Ascending aorta (tissue), 2 donors: ENCODE measurements around the gene NPM1. TPM values are rescaled to one million over a fixed set of nuclear protein-coding genes. Genes with fewer than 3 reads are reported as not detected.
A peak's percentile ranks its signal among the peaks of the same experiment; 100 is the strongest.
"Not testable (repeated sequence)": the region's sequence is repeated elsewhere in the genome, so short reads cannot be mapped to it uniquely, and the experiment has no call there.

Source experiments
- DNase-seq, 2 donors: peaks; one replicate each; pipeline ENCODE4 v3.0.0-alpha.2; 2019; ENCODE audit warnings: low spot score in 2 of 2
- H3K27ac ChIP-seq, 2 donors: fragments of 200-600 bp; sonication (generic); one replicate each; pipeline ENCODE4 v1.5.1; 2016 to 2017; ENCODE audit warnings: mild to moderate bottlenecking in 1 of 2
- H3K27me3 ChIP-seq: fragments of 200-600 bp; sonication (generic); one replicate; pipeline ENCODE4 v1.5.1; 2017
- H3K36me3 ChIP-seq, 2 donors: fragments of 200-600 bp; sonication (generic); one replicate each; pipeline ENCODE4 v1.5.1; 2016
- H3K4me1 ChIP-seq, 2 donors: fragments of 200-600 bp; sonication (generic); one replicate each; pipeline ENCODE4 v1.5.1; 2016 to 2017; ENCODE audit warnings: mild to moderate bottlenecking in 1 of 2
- H3K4me3 ChIP-seq, 2 donors: fragments of 200-600 bp; sonication (generic); one replicate each; pipeline ENCODE4 v1.5.1; 2016 to 2017; ENCODE audit warnings: mild to moderate bottlenecking in 1 of 2
- H3K9me3 ChIP-seq, 2 donors: fragments of 200-600 bp; sonication (generic); one replicate each; pipeline ENCODE4 v1.5.1; 2016
- CTCF ChIP-seq, 3 experiments: fragments of 200-600 bp in 2 of 3; fragments of 450-650 bp in 1 of 3; sonication (generic) in 2 of 3; IDR thresholded peaks; one replicate each; pipeline ENCODE4 v1.5.1; 2016 to 2019; ENCODE audit warnings: antibody characterized with exemption in 3 of 3, mild to moderate bottlenecking in 1 of 3, moderate library complexity in 1 of 3
- intact Hi-C: fragments of 100-400 bp; cut with DNase I; formaldehyde crosslinking; loops from one replicate; pipeline ENCODE4 v1.15.1; 2023
- total RNA-seq: library from RNA; depleted of rRNA; stranded (reverse); fragments of >200 nt; gene quantifications from one replicate; pipeline ENCODE4 v1.1.0, GENCODE V29; 2016

The NPM1 gene
- total RNA-seq, 1 donor from 2014 or later: 269 TPM

DNA sequence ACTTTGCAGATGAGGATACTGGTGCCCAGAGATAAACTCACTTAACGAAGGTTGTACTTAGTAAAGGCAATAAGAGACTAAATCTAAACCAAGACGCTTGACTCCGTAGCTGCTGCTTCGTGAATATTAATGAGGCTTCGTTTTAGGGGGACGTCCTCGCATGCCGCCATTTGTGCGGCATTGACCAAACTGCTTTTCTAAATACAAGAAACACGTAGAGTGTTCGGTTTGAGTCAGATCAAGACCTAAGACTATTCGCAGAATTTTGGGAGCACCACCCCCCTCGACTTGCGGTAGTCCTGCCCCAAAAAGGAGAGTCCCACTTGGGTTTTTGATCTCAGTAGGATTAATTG lies 1.1 kb downstream of the NPM1 start:
- no peak for DNase-seq
- no peaks in the 10 kb centered on the region for H3K9me3 ChIP-seq
- H3K27me3 ChIP-seq: no peaks in the 10 kb centered on the region
- no peak for TF ChIP-seq CTCF (IDR thresholded peaks at IDR 0.05)
- peak overlapping the region; percentile 68 to 94 for H3K4me3 ChIP-seq
- H3K27ac ChIP-seq: peak overlapping the region; percentile 87 to 88
- H3K4me1 ChIP-seq: peaks cover 0 to 18% of the 10 kb centered on the region in 2 donors
- peaks cover 15 to 27% of the 10 kb centered on the region in 2 donors for H3K36me3 ChIP-seq
- intact Hi-C loops: loop anchor here (5.0 kb wide), 2 partner anchors 756 to 894 kb away; partner anchors contain the start of gene UBTD2

DNA sequence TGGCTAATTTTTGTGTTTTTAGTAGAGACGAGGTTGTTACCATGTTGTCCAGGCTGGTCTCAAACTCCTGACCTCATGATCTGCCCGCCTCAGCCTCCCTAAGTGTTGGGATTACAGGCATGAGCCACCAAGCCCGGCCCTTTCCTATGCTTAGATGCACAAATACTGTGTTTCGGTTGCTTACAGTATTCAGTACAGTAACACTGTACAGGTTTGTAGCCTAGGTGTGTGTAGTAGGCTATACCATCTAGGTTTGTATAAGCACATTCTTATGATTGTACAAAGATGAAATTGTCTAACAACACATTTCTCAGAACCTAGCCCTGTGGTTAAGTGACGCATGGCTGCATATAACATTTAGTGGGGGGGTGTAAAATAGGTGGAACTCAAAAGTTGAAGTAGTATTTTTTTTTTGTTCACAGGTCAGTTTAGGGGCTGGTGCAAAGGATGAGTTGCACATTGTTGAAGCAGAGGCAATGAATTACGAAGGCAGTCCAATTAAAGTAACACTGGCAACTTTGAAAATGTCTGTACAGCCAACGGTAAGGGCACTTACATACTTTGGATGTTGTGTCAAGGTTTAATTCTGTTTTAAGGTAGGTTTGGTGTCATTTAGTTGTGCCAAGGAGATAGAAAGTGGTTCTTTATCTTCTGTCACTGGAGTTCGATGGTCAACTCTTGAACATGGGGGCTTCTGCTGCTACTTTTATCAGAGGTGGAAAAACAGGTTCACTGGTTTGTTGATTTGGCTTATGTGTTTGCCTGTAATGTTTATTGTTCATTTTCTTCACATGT lies 3.4 kb downstream of the NPM1 start:
- no peak overlapping the region for H3K27ac ChIP-seq
- intact Hi-C loops: no loop called here
- peaks cover 28 to 50% of the 10 kb centered on the region in 2 donors for H3K36me3 ChIP-seq
- no peaks in the 10 kb centered on the region for H3K9me3 ChIP-seq
- peaks cover 0 to 18% of the 10 kb centered on the region in 2 donors for H3K4me1 ChIP-seq
- TF ChIP-seq CTCF (IDR thresholded peaks at IDR 0.05): no peak
- H3K27me3 ChIP-seq: no peaks in the 10 kb centered on the region
- DNase-seq: no peak
- H3K4me3 ChIP-seq: no peak overlapping the region

DNA sequence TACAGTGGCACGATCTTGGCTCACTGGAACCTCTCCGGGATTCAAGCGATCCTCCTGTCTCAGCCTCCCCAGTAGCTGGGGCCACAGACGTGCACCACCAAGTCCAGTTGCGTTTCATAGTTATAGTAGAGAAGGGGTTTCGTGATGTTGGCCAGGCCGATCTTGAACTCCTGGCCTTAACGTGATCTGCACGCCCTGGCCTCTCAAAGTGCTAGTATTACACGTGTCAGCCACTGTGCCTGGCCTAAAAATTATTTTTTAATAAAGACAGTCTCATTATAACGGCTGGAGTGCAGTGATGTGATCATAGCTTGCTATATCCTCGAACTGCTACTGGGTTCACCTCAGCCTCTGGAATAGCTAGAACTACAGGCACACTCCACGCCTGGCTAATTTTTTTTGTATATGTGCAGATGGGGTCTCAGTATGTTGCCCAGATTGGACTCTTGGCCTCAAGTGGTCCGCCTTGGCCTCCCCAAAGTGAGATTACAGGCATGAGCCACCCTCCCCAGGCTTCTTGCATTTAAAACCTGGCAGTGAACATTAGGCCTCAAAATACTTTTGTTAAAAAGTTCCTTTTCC lies 4.4 kb downstream of the NPM1 start:
- no peaks in the 10 kb centered on the region for H3K9me3 ChIP-seq
- peaks cover 0 to 14% of the 10 kb centered on the region in 2 donors for H3K4me1 ChIP-seq
- no peak for DNase-seq
- no peak overlapping the region for H3K4me3 ChIP-seq
- no peaks in the 10 kb centered on the region for H3K27me3 ChIP-seq
- TF ChIP-seq CTCF (IDR thresholded peaks at IDR 0.05): no peak
- H3K36me3 ChIP-seq: peaks cover 34 to 58% of the 10 kb centered on the region in 2 donors
- intact Hi-C loops: no loop called here
- no peak overlapping the region for H3K27ac ChIP-seq

DNA sequence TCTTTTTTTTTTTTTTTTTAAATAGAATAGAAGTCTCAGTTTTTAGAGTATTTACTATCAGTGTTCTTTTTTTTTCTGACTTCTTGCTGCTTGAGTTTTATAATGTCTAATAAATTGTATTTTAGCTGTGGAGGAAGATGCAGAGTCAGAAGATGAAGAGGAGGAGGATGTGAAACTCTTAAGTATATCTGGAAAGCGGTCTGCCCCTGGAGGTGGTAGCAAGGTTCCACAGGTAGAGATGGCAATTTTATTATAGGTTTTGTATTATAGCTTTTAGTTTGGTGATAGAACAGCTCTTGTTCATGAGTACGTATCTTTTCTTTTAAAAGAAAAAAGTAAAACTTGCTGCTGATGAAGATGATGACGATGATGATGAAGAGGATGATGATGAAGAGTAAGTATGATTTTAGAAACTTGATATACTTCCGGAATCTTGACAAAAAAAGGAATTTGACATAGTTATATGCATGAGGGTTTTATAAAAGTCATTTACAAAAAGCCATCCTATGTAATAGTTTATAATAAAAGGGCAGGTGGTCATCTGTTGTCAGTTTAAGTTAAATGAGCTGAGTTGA lies 5.0 kb downstream of the NPM1 start:
- Histone ChIP-seq H3K36me3 (peaks cover 36 to 64% of the 10 kb centered on the region in 2 donors), H3K4me3 (no peak overlapping the region), H3K9me3 (no peaks in the 10 kb centered on the region), H3K27ac (no peak overlapping the region), H3K4me1 (peaks cover 0 to 14% of the 10 kb centered on the region in 2 donors), H3K27me3 (no peaks in the 10 kb centered on the region)
- intact Hi-C loops: no loop called here
- TF ChIP-seq CTCF (IDR thresholded peaks at IDR 0.05): no peak
- DNase-seq: no peak

GRCh38 chr5:171395042-171395441 lies 7.4 kb downstream of the NPM1 start:
- Histone ChIP-seq H3K4me1 (peaks cover 0 to 8% of the 10 kb centered on the region in 2 donors), H3K4me3 (no peak overlapping the region), H3K27ac (no peak overlapping the region), H3K27me3 (no peaks in the 10 kb centered on the region), H3K36me3 (peaks cover 54 to 86% of the 10 kb centered on the region in 2 donors), H3K9me3 (no peaks in the 10 kb centered on the region)
- intact Hi-C loops: no loop called here
- no peak for TF ChIP-seq CTCF (IDR thresholded peaks at IDR 0.05)
- no peak for DNase-seq

- peaks cover 67 to 97% of the 10 kb centered on the region in 2 donors for H3K36me3 ChIP-seq
- H3K4me3 ChIP-seq, H3K27ac ChIP-seq, H3K9me3 ChIP-seq, DNase-seq, H3K27me3 ChIP-seq, H3K4me1 ChIP-seq: not testable (repeated sequence)
- intact Hi-C loops: loop anchor here (2.0 kb wide), 1 partner anchor 18 kb away; no protein-coding TSS in a partner anchor
Measured at GRCh38 chr5:171396583-171396982, 8.9 kb downstream of the NPM1 start.
